GM23338 (cell line): ENCODE measurements around the gene CHRNA7. TPM values are rescaled to one million over a fixed set of nuclear protein-coding genes. Genes with fewer than 3 reads are reported as not detected.

Source experiments
- ATAC-seq: fragments of 200-7000 bp; cut with Tn5 transposase; 3 replicates; pipeline ENCODE4 v1.9.1; 2020
- DNase-seq: peaks from one replicate; pipeline ENCODE4 v3.0.0-alpha.2; 2015; ENCODE audit warnings: low spot score
- H2AFZ ChIP-seq: fragments of 200-600 bp; sonication (generic); 2 replicates; pipeline ENCODE4 v1.8.0; 2016; ENCODE audit warnings: antibody characterized with exemption, mild to moderate bottlenecking, moderate library complexity
- H3F3A ChIP-seq: fragments of 200-600 bp; sonication (generic); replicated peaks from 2 replicates; pipeline ENCODE4 v1.8.0; 2017; ENCODE audit warnings: antibody characterized with exemption, mixed run types, low read depth
- H3K27ac ChIP-seq: fragments of 200-600 bp; sonication (generic); 2 replicates; pipeline ENCODE4 v1.6.1; 2016; ENCODE audit warnings: low read depth
- H3K27me3 ChIP-seq: fragments of 200-600 bp; sonication (generic); 2 replicates; pipeline ENCODE4 v1.8.0; 2016; ENCODE audit warnings: mild to moderate bottlenecking, mixed run types, moderate library complexity; ENCODE audit not compliant: insufficient read depth
- H3K36me3 ChIP-seq: fragments of 200-600 bp; sonication (generic); 2 replicates; pipeline ENCODE4 v1.8.0; 2016; ENCODE audit warnings: mild to moderate bottlenecking; ENCODE audit not compliant: insufficient read depth
- H3K4me1 ChIP-seq: fragments of 200-600 bp; sonication (generic); 2 replicates; pipeline ENCODE4 v1.8.0; 2016; ENCODE audit warnings: mild to moderate bottlenecking, moderate library complexity; ENCODE audit not compliant: insufficient read depth
- H3K4me2 ChIP-seq: fragments of 200-600 bp; sonication (generic); 2 replicates; pipeline ENCODE4 v1.7.1; 2017; ENCODE audit warnings: mixed run types
- H3K4me3 ChIP-seq: fragments of 200-600 bp; sonication (generic); 2 replicates; pipeline ENCODE4 v1.6.1; 2016; ENCODE audit warnings: mixed run types
- H3K79me2 ChIP-seq: fragments of 200-600 bp; sonication (generic); replicated peaks from 2 replicates; pipeline ENCODE4 v1.8.0; 2017; ENCODE audit warnings: mild to moderate bottlenecking; ENCODE audit not compliant: insufficient read depth
- H3K9me2 ChIP-seq: fragments of 200-600 bp; sonication (generic); 2 replicates; pipeline ENCODE4 v1.8.0; 2017; ENCODE audit not compliant: insufficient read depth
- H4K20me1 ChIP-seq: fragments of 200-600 bp; sonication (generic); replicated peaks from 2 replicates; pipeline ENCODE4 v1.8.0; 2017; ENCODE audit warnings: mild to moderate bottlenecking; ENCODE audit not compliant: insufficient read depth
- H3K27ac Mint-ChIP-seq: 2 replicates; pipeline ENCODE4 v1.8.0; 2020; ENCODE audit warnings: inconsistent platforms, mild to moderate bottlenecking, moderate library complexity, mixed read lengths
- H3K27me3 Mint-ChIP-seq: 3 replicates; pipeline ENCODE4 v1.8.0; 2022; ENCODE audit warnings: low read depth, mild to moderate bottlenecking, moderate library complexity, mixed read lengths, inconsistent platforms; ENCODE audit not compliant: insufficient read depth, poor library complexity
- H3K36me3 Mint-ChIP-seq: 3 replicates; pipeline ENCODE4 v1.8.0; 2021; ENCODE audit warnings: low read depth, mild to moderate bottlenecking, inconsistent platforms, moderate library complexity, mixed read lengths
- H3K4me1 Mint-ChIP-seq: 3 replicates; pipeline ENCODE4 v1.8.0; 2020; ENCODE audit warnings: mild to moderate bottlenecking, inconsistent platforms, mixed read lengths
- H3K4me3 Mint-ChIP-seq: 3 replicates; pipeline ENCODE4 v1.8.0; 2021; ENCODE audit warnings: moderate library complexity, mild to moderate bottlenecking, inconsistent platforms, mixed read lengths
- H3K9me3 Mint-ChIP-seq: 3 replicates; pipeline ENCODE4 v1.8.0; 2020; ENCODE audit warnings: moderate library complexity, mild to moderate bottlenecking, inconsistent platforms, mixed read lengths
- CREB1 ChIP-seq: fragments of 250-450 bp; sonication (Bioruptor Pico); IDR thresholded peaks from 2 replicates; pipeline ENCODE4 v1.5.0; 2020; ENCODE audit warnings: low read depth, mild to moderate bottlenecking, moderate library complexity
- EZH2 ChIP-seq: fragments of 200-600 bp; sonication (generic); IDR thresholded peaks from one replicate; pipeline ENCODE4 v1.8.0; 2017; ENCODE audit warnings: antibody characterized with exemption, mild to moderate bottlenecking, low read depth; ENCODE audit not compliant: unreplicated experiment
- EZH2phosphoT487 ChIP-seq: fragments of 200-600 bp; sonication (generic); IDR thresholded peaks from one replicate; pipeline ENCODE4 v1.8.1; 2018; ENCODE audit warnings: antibody characterized with exemption; ENCODE audit not compliant: unreplicated experiment
- JUNB ChIP-seq: IDR thresholded peaks from one replicate; pipeline ENCODE4 v1.6.1; 2016; ENCODE audit warnings: antibody characterized with exemption; ENCODE audit not compliant: unreplicated experiment
- NANOG ChIP-seq: IDR thresholded peaks from 2 replicates; pipeline ENCODE4 v1.6.1; 2016; ENCODE audit warnings: antibody characterized with exemption, borderline replicate concordance
- POLR2AphosphoS5 ChIP-seq: IDR thresholded peaks from 2 replicates; pipeline ENCODE4 v1.6.1; 2016; ENCODE audit warnings: antibody characterized with exemption, low read depth
- REST ChIP-seq: IDR thresholded peaks from one replicate; pipeline ENCODE4 v1.6.1; 2018; ENCODE audit warnings: antibody characterized with exemption; ENCODE audit not compliant: unreplicated experiment
- STAT1 ChIP-seq: IDR thresholded peaks from one replicate; pipeline ENCODE4 v1.6.1; 2016; ENCODE audit warnings: antibody characterized with exemption; ENCODE audit not compliant: unreplicated experiment
- ZNF114 ChIP-seq: fragments of 250-450 bp; sonication (Bioruptor Pico); IDR thresholded peaks from 2 replicates; pipeline ENCODE4 v1.5.0; 2020; ENCODE audit warnings: mild to moderate bottlenecking, moderate library complexity
- ZNF331 ChIP-seq: fragments of 250-450 bp; sonication (Bioruptor Pico); IDR thresholded peaks from 2 replicates; pipeline ENCODE4 v1.5.0; 2020; ENCODE audit warnings: low read depth, mild to moderate bottlenecking, moderate library complexity
- ZNF462 ChIP-seq: fragments of 250-450 bp; sonication (Bioruptor Pico); IDR thresholded peaks from 2 replicates; pipeline ENCODE4 v1.5.0; 2020; ENCODE audit warnings: mild to moderate bottlenecking, moderate library complexity
- polyA plus RNA-seq: library from polyadenylated mRNA; unstranded; fragments of >200 nt; fragmentation: Nextera tagmentation; extraction: Ambion mirVana; gene quantifications from 2 replicates; pipeline ENCODE4 v1.2.1, GENCODE V29; 2016
- total RNA-seq: library from RNA; depleted of rRNA; stranded (reverse); fragments of >200 nt; shearing (Covaris generic); gene quantifications from 2 replicates; pipeline ENCODE4 v1.2.3, GENCODE V29; 2014
- TF ChIP-seq, protein P1 (sequence below): IDR thresholded peaks from 2 replicates; pipeline ENCODE4 v1.6.1; 2016; ENCODE audit warnings: antibody characterized with exemption
- TF ChIP-seq, protein P2 (sequence below), 2 experiments: fragments of 200-600 bp in 1 of 2; sonication (generic) in 1 of 2; conservative IDR thresholded peaks; 2 replicates each; pipeline versions ENCODE4 v1.5.1 to v1.6.1; 2016 to 2017; ENCODE audit warnings: antibody characterized with exemption in 2 of 2, low read depth in 2 of 2, mild to moderate bottlenecking in 2 of 2, moderate library complexity in 1 of 2

The CHRNA7 gene
- total and polyA plus RNA-seq, 2 experiments from 2014 or later = 4.6 to 8.2 TPM

DNA sequence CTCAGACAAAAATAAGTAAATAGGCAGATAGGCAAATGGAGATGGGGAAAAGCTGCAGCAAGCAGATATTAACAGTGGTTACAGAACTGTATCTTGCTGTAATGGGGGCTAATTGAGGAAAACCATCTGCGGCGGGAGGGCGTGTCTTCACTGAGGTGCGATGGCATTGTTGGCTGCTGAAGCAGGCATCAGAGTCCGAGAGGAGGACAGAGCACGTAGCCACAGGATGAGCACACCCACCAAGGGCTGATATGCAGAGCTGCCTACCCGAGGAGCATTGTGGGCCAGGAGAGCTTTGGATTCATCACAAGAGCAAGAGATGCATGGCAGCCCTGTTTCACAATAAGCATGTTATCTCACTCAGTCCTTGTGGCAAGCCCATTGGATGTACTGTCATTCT is 30.4 kb downstream of the CHRNA7 start:
- no peak overlapping the region for H3K4me2 ChIP-seq
- H3K36me3 ChIP-seq = no peaks in the 10 kb centered on the region
- TF ChIP-seq, protein P1, sequence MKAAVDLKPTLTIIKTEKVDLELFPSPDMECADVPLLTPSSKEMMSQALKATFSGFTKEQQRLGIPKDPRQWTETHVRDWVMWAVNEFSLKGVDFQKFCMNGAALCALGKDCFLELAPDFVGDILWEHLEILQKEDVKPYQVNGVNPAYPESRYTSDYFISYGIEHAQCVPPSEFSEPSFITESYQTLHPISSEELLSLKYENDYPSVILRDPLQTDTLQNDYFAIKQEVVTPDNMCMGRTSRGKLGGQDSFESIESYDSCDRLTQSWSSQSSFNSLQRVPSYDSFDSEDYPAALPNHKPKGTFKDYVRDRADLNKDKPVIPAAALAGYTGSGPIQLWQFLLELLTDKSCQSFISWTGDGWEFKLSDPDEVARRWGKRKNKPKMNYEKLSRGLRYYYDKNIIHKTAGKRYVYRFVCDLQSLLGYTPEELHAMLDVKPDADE = no peak
- TF ChIP-seq ZNF331 (CRISPR knock-in tag) (no peak), STAT1 (no peak), NANOG (no peak), CREB1 (no peak), EZH2phosphoT487 (no peak), JUNB (no peak), EZH2 (no peak), ZNF114 (CRISPR knock-in tag) (no peak), REST (no peak), POLR2AphosphoS5 (no peak), ZNF462 (no peak)
- TF ChIP-seq, protein P2, sequence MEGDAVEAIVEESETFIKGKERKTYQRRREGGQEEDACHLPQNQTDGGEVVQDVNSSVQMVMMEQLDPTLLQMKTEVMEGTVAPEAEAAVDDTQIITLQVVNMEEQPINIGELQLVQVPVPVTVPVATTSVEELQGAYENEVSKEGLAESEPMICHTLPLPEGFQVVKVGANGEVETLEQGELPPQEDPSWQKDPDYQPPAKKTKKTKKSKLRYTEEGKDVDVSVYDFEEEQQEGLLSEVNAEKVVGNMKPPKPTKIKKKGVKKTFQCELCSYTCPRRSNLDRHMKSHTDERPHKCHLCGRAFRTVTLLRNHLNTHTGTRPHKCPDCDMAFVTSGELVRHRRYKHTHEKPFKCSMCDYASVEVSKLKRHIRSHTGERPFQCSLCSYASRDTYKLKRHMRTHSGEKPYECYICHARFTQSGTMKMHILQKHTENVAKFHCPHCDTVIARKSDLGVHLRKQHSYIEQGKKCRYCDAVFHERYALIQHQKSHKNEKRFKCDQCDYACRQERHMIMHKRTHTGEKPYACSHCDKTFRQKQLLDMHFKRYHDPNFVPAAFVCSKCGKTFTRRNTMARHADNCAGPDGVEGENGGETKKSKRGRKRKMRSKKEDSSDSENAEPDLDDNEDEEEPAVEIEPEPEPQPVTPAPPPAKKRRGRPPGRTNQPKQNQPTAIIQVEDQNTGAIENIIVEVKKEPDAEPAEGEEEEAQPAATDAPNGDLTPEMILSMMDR (conservative IDR thresholded peaks at IDR 0.05; ENCODE audit: low read depth in 2 of 2) = no peak
- H3K4me1 ChIP-seq = no peaks in the 10 kb centered on the region
- H3K27me3 ChIP-seq = no peaks in the 10 kb centered on the region
- Mint-ChIP-seq H3K27me3 (peaks cover 5% of the 10 kb centered on the region), H3K36me3 (peaks cover 10% of the 10 kb centered on the region), H3K4me3 (no peak overlapping the region), H3K27ac (no peak overlapping the region), H3K4me1 (no peaks in the 10 kb centered on the region), H3K9me3 (peaks cover 19% of the 10 kb centered on the region)
- H3K4me3 ChIP-seq = no peak overlapping the region
- ATAC-seq (no peak), DNase-seq (no peak)
- H3K9me2 ChIP-seq = peaks cover 13% of the 10 kb centered on the region
- no peaks in the 10 kb centered on the region for H3F3A ChIP-seq
- H3K27ac ChIP-seq = no peak overlapping the region
- H3K79me2 ChIP-seq = no peaks in the 10 kb centered on the region
- no peaks in the 10 kb centered on the region for H4K20me1 ChIP-seq
- H2AFZ ChIP-seq = no peak overlapping the region
